ENCODE results near the gene BZW1.

BZW1 gene

DNA sequence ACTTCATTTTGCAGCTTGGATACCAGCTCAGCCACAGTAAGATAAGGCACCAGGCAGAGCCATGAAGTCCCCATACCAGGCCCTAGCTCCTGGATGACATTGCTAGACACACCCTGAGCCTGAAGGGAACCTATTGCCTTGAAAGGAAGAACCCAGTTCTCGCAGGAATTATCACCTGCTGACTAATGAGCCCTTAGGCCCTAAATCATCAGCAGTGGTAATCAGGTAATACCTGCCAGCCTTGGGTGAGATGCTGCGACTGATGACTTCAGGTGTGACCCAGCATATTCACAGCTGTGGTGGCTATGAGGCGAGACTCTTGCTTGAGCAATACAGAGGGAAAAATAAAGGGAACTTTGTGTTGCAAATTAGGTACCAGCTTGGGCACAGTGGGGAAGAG, 27.8 kb downstream of the BZW1 start:
- no peak for DNase-seq (ENCODE audit: low read depth)

DNA sequence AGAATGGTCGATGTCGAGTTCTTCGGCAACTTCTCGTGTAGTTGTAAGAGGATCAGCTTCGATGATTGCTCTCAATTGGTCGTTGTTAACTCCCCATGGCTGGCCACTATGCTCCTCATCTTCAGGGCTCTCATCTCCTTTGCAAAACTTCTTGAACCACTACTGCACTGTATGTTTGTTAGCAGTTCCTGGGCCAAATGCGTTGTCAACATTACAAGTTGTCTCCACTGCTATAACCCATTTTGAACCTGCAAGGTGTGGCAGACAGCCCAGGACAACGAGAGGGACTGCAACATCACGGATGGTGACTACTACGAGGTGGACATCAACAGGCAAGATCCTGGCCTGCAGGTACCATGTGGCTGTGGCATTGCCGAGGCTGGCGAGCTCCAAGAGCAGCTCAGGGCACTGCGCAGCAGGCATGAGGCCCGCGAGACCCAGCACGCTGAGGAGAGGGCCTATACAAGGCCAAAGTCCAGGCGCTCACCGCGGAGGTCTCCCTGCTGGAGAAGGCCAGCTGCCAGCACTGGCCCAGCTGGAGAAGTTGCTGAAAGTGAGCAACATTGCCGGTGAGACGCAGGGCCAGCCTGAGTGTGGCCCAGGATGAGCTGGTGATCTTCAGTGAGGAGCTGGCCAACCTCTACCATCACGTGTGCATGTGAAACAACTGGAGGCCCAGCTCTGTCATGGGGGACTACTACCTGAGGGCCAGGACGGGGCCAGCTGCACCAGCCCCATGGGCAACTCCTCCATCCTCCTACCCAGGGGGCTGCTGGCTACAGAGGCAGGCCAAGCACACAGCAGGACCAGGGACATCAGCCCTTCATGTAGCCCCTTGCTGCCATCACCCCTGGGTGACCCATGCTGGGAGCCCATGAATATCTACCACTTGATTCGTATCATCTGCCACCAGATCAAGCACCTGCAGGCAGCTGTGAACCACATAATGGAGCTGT, 32.6 kb downstream of the BZW1 start:
- no peak for DNase-seq (ENCODE audit: low read depth)

DNA sequence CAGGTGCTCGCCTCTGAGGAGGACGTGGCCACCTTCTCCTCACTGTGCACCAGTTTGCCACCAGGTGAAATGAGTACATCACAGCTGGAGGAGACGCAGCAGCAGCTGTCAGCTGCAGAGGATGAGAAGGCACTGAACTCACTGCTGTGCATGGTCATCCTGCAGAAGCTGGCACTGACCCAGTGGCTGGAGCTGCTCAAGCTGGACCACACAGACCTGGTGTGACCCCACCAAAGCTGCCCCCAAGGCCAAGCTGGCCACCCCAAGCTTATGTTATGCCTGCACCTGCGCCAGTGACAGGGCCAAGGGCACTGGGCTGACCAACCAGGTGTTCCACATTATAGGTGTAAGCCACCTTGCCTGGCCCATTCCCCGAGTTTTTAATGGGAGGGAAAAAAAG, 33.5 kb downstream of the BZW1 start:
- no peak for DNase-seq (ENCODE audit: low read depth)

DNA sequence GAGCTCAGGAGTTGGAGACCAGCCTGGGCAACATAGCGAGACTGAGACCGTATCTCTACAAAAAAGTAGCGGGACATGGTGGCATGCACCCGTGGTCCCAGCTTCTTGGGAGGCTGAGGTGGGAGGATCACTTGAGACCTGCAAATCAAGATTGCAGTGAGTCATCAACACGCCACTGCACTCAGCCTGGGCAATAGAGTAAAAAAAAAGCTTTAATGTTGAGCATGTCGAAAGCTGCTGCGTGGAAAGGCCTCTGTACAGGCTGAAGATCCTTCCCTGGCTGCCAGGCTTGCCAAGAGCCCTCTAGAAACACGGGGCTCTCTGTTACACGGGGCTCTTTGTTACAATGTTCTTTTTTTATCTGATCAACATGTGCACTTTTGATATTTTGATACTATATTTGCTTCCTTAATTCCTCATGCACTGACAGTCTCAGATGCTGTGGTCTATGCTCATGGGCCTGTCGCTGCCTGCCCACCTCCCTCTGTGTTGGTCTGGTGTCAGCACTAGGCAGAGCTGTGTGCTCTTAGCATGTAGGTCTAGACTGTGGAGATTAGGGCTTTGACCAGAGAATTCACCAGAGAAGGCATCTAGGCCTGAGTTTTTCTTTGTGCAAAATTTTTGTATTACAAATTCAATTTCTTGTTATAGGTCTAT, 34.1 kb downstream of the BZW1 start:
- DNase-seq (ENCODE audit: low read depth), result no peak

DNA sequence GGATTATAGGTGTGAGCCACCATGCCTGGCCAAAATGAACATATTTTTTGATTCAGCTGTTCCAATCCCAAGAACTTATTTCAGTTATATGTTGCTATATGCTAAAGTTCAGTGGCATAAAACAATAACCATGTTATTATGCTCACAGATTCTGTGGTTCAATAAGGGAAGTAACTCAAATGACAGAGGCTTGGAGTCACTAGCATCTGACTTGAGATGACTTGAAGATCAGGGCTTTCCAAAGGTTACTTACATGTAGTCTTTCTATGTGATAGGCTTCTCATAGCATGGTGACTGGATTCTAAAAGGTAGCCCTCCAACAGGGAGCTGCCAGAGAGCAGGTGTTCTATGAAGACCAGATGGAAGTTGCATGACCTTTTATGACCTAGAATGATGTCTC, 35.6 kb downstream of the BZW1 start:
- no peak for DNase-seq (ENCODE audit: low read depth)

DNA sequence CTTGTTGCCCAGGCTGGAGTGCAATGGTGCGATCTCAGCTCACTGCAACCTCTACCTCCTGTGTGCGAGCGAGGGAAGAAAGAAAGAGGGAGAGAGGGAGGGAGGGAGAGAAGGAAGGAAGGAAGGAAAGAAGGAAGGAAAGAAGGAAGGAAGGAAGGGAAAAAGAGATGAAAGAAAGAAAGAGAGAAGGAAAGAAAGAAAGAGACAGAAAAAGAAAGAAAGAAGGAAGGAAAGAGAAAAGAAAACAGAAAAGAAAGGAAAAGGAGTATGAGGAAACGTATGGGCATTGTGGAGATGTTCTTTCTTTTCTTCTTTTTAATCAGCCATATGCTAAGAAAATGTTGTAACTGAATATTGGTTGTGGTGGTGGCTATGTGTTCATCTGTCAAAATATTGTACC, 36.2 kb downstream of the BZW1 start:
- no peak for DNase-seq (ENCODE audit: low read depth)

DNA sequence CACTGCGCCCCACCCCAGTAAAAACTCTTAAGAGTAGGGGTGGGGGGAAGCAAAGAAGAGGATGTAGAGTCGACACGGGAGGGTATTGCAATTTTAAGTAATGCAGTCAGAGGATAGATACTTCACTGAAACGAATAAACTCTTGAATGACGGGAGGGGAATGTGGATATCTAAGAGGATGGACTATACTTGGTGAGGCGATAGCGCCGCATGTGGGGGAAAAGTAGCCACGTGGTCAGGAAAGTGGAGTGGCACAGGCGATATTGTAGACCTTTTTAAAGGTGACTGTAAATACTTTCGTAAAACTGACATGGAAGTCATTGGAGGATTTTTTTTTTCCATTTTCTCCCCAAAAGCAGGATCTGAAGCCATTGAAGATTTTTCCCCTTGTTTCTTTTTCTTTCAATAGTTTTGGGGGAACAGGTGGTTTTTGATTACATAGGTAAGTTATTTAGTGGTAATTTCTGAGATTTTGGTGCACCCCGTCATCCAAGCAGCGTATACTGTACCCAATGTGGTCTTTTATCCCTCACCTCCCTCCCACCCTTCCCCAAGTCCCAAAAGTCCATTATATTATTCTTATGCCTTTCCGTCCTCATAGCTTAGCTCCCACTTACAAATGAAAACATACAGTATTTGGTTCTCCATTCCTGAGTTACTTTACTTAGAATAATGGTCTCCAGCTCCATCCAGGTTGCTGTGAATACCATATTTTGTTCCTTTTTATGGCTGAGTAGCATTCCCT, 39.0 kb downstream of the BZW1 start:
- no peak for DNase-seq (ENCODE audit: low read depth)

DNA sequence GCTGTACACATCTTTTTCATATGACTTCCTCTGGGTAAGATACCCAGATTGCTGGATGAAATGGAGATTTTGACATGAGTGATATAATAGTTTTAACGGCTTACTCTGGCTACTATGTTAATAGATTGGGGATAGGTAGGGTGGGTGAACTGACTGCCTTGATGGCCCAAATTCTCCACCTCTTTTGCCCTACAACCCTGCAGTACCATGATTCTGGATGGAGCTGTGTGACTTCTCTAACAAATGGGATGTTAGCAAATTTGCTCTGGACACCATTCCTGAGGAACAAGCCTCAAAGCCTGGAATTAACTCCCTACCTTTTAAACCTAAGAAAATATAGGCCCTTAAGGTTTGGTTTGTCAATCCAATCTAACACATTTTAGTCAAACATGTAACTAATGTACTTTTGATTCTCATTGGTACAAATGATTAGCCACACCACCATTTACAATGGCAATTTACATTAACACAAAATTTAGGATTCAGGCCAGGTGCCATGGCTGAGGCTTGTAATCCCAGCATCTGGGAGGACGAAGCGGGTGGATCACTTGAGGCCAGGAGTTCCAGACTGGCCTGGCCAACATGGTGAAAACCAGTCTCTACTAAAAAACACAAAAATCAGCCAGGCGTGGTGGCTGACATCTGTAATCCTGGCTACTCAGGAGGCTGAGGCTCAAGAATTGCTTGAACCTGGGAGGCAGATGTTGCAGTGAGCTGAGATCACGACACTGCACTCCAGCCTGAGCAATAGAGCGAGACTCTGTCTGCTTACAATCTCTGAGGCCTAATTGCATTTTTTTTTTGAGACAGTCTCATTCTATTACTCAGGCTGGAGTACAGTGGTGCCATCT, 39.9 kb downstream of the BZW1 start:
- DNase-seq (ENCODE audit: low read depth), result no peak

DNA sequence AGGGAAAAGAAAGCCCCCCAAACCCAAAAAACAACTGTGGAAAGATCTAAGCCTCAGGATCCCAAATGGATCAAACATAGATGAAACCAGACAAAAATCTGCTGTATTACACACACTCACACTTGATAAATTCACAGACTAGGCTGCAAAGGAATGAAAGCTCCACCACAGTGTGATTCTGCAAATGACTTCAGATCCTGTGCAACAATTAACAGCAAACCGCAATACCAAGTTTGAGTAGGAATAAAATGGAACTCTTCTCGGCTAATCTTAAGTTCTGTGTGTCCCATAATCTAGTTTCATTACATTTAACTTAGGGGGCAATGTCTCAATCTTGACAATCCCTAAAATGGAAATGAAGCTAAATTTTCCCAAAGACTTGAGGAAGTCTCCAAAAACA, 40.9 kb downstream of the BZW1 start:
- DNase-seq (ENCODE audit: low read depth), result no peak

DNA sequence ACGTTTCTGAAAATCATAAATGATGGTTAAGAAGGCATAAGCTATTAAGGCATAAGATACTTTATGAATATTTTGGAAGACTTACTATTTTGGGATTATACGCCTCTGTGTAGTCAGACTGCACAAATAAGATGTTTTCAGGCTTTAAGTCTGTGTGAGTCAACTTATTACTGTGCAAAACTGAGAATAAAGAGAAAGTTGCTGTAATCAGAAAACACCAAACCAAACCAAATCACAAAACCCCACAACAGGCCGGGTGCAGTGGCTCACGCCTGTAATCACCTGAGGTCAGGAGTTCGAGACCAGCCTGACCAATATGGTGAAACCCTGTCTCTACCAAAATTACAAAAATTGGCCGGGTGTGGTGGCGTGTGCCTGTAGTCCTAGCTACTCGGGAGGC, 45.1 kb downstream of the BZW1 start:
- no peak for DNase-seq (ENCODE audit: low read depth)

DNA sequence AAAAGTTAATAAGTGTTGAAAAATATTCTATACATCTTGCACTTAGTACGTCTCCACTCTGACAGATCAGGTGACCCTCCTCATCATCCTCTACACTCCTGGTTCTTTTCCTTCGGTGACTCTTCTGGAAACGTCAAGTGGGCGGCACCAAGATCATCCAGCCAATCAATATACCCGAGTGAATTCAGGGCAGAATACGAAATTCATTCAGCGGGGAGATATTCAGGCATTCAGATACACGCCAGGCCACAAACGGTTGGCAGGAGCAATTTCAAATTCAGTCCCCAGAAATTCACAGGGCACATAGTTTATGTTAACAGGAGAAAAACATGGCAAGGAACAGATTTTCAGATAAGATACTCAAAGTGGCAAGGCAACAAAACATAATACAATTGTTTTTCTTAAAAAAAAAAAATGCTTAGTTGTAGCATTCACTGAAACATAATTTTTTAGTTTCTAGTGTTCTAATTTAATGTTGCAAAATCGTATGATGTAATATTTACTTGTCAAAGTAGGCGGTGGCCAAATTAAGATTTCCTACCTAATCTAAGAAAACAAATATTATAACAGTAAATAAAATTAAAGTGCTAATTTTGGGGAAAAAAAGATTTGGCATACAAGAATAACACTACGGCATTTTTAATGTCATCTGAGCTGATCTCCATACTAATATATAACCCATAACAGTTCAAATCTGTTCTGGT, 48.5 kb downstream of the BZW1 start:
- DNase-seq (ENCODE audit: low read depth), result no peak

DNA sequence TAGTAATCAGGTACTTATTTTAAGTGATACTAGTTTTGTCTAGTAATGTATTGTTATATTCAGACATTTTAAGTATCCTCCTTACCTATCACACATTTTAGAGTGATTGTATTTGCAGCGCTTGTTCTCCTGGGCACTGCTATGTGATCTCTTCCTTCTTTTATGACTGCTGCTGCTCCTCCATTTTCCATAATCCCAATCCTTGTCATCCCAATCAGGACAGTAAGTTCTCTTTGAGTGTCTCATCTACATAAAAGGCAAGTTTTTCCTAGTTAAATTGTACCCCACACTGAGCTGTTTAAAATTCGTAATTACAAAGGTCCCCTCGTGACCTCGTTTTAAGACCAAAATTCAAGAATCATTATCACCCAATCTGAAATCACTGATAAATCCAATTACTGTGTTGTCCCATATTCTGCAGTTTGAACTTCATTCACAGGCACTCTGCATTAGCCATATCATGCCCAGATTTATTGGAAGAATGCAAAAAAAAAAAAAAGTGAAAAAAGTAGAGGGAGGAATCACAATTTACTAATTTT, 50.0 kb downstream of the BZW1 start:
- no peak for DNase-seq (ENCODE audit: low read depth)

DNA sequence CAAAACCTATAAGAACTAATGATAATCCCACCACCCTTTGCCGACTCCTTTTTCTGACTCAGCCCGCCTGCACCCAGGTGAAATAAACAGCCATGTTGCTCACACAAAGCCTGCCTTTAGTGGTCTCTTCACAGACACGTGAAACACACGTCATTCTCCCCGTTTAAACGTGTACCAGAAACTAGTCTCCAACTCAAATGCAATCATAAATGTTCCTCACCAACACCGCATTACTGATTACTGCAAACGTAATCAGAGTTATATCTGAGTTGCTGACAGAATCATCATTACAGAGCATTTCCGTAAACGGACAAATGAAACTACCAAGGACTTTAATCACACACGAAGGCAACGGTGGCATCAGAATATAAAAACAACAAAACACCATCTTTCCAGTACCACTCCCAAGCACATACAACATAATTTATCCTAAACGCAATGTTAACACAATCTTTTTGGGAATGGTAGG, 50.9 kb downstream of the BZW1 start:
- DNase-seq (ENCODE audit: low read depth), result peak; percentile 63

DNA sequence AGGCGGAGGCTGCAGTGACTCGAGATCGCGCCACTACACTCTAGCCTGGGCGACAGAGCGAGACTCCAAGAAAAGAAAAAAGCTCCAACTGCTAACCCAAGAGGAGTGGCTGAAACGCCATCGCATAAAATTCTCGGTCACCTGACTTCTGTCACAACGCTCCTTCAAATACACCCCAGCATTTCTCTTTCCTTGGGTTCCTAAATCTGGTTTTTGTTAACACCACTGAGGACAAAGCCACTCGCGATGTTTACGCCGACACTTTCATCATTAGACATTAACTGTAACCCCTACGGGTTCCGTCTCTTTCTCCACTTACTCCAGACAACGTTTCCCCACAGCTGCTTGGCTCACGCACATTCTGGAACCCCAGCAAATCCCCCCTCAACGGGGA, 52.1 kb downstream of the BZW1 start:
- DNase-seq (ENCODE audit: low read depth), result no peak

DNA sequence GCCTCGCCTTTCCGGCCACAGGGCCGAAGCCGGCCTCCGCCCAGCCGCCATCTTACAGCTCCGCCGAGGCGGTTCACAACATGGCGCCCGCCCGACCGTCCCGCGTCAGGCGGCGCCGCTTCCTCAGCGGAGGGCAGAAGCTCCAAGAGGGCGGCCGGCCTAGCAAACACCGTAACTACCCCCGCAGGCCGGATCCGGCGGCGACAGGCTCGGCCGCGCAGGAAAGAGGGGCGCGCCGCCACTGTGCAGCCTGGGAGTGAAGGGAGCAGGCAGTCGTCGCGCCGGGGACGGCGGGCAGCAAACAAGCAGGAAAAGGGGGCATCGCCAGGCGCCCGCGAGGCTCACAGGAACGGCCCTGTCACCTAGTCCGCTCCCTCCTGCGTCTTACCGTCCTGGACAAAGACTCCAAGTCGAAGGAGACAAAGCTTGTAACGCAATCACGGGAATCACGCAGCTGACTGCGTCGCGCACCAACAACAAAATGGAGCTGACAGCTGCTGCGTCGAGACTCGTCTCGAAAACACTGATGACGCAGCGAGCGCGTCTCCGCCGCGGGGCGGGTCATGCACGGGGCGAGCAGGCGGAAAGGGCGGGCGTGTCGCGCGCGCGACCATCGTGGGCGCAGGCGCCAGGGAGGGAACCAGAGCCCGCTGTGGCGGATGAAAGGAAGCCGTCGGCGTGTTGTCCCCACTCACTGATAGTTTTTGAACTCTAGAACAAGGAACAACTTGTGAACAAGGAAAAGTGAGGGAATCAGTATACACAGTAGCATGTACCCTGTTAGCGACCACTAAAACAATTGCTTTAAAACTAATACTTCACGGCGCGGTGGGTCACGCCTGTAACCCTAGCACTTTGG, 52.7 kb downstream of the BZW1 start, which contains the start of gene CLK1:
Gene CLK1, minus strand, starts transcription at position 483 of the 859 bp plus-strand sequence. CDS start 2,796 bp downstream, outside the sequence.
- peak; percentile 97 for DNase-seq (ENCODE audit: low read depth)

DNA sequence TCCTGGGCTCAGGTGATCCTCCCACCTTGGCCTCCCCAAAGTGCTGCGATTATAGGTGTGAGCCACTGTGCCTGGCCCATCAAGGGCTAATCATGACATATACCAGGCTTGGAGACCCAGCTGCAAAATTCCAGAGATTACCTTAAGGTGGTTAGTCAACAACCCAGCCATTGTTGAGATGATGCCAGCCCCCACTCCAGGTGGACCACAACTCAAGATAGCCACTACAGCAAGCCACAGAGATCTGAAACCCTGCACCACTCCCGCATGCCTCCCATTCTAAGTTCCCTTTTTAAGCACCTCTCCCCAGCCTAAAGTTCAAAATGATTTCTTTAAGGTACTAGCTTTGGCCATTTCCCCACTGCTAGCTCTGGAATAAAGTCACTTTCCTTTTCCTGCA, 57.3 kb downstream of the BZW1 start:
- DNase-seq (ENCODE audit: low read depth), result no peak

DNA sequence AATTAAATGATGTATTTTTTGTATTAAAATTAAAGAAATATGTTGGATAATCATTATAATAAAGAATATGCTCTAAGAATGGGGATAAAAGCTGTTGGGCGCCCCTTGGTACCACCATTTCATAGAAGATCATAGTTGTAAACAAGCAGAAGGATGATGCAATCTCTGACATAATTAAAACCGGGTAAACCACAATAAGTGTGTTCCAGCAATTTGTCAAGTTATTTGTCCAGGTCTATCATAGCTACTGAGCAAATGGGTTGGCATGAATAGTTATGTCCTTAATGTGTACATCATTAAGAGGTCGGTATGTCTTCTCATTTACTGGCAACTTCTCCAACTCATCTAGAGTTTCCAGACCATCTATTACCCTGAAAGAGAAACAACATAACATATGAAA, 59.4 kb downstream of the BZW1 start:
- DNase-seq (ENCODE audit: low read depth), result no peak

DNA sequence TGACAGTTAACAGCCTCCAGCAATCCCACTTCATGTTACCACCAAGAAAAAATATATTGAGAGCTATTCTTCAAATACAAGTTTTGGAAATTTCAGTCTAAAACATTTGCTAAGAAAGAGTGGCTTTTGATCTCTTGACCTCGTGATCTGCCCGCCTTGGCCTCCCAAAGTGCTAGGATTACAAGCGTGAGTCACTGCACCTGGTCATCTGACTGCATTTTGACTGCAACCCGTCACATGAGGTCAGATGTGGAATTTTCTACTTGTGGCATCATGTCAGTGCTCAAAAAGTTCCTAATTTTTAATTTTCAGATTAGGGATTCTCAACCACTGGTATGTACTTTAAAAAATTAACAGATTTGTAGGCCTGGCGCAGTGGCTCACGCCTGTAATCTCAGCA, 61.9 kb downstream of the BZW1 start:
- no peak for DNase-seq (ENCODE audit: low read depth)

Data from stimulated activated CD4-positive, alpha-beta T cell treated with anti-CD3 and anti-CD28 coated beads, Interleukin-2, amount 100 ng/mL, for 4 hours (primary cell).